ENCODE measurements around the gene PLD4.

The PLD4 gene

GRCh38 chr14:104953097-104953496 is 28.4 kb downstream of the PLD4 start:
- in situ Hi-C loops (cut with HindIII; ENCODE audit: low sequenced_read_pairs) = no loop called here

- in situ Hi-C loops (cut with HindIII; ENCODE audit: low sequenced_read_pairs) = no loop called here
Measured at GRCh38 chr14:104953896-104954656, 29.4 kb downstream of the PLD4 start.

GRCh38 chr14:104954746-104955395 is 30.2 kb downstream of the PLD4 start:
- in situ Hi-C loops (cut with HindIII; ENCODE audit: low sequenced_read_pairs) = no loop called here

GRCh38 chr14:104955396-104955770 is 30.7 kb downstream of the PLD4 start:
- in situ Hi-C loops (cut with HindIII; ENCODE audit: low sequenced_read_pairs) = no loop called here

- in situ Hi-C loops (cut with HindIII; ENCODE audit: low sequenced_read_pairs) = no loop called here
Measured at GRCh38 chr14:104956290-104956890, 31.7 kb downstream of the PLD4 start.

- in situ Hi-C loops (cut with HindIII; ENCODE audit: low sequenced_read_pairs) = no loop called here
Measured at GRCh38 chr14:104957146-104958113, 32.8 kb downstream of the PLD4 start.

- in situ Hi-C loops (cut with HindIII; ENCODE audit: low sequenced_read_pairs) = no loop called here
Measured at GRCh38 chr14:104964546-104964945, 39.9 kb downstream of the PLD4 start.

- in situ Hi-C loops (cut with HindIII; ENCODE audit: low sequenced_read_pairs) = no loop called here
Measured at GRCh38 chr14:104965561-104966231, 41.0 kb downstream of the PLD4 start.

GRCh38 chr14:104966261-104966865 is 41.7 kb downstream of the PLD4 start:
- in situ Hi-C loops (cut with HindIII; ENCODE audit: low sequenced_read_pairs) = no loop called here

- in situ Hi-C loops (cut with HindIII; ENCODE audit: low sequenced_read_pairs) = no loop called here
Measured at GRCh38 chr14:104966981-104967385, 42.3 kb downstream of the PLD4 start.

- in situ Hi-C loops (cut with HindIII; ENCODE audit: low sequenced_read_pairs) = no loop called here
Measured at GRCh38 chr14:104967386-104968152, 42.9 kb downstream of the PLD4 start.

GRCh38 chr14:104968153-104968527 is 43.5 kb downstream of the PLD4 start:
- in situ Hi-C loops (cut with HindIII; ENCODE audit: low sequenced_read_pairs) = no loop called here

GRCh38 chr14:104968541-104969401 is 44.1 kb downstream of the PLD4 start:
- in situ Hi-C loops (cut with HindIII; ENCODE audit: low sequenced_read_pairs) = no loop called here

GRCh38 chr14:104969741-104970230 is 45.1 kb downstream of the PLD4 start:
- in situ Hi-C loops (cut with HindIII; ENCODE audit: low sequenced_read_pairs) = no loop called here

GRCh38 chr14:104970231-104971068 is 45.8 kb downstream of the PLD4 start:
- in situ Hi-C loops (cut with HindIII; ENCODE audit: low sequenced_read_pairs) = no loop called here

GRCh38 chr14:104971447-104972240 is 47.0 kb downstream of the PLD4 start:
- in situ Hi-C loops (cut with HindIII; ENCODE audit: low sequenced_read_pairs) = no loop called here
